Tibial nerve (tissue), 4 donors: Measurements from ENCODE around the gene KRT222. TPM values are rescaled to one million over a fixed set of nuclear protein-coding genes. Genes with fewer than 3 reads are reported as not detected.

Source experiments
- DNase-seq, 2 donors: peaks; one replicate each; pipeline ENCODE4 v3.0.0-alpha.2; 2019; ENCODE audit warnings: low spot score in 2 of 2
- H3K27ac ChIP-seq, 4 donors: fragments of 200-600 bp; sonication (generic) in 3 of 4; one replicate each; pipeline ENCODE4 v1.5.1; 2017 to 2019; ENCODE audit warnings: mild to moderate bottlenecking in 1 of 4
- H3K27me3 ChIP-seq, 2 donors: fragments of 200-600 bp; sonication (generic) in 1 of 2; one replicate each; pipeline versions ENCODE4 v1.5.1 to v1.6.0; 2017 to 2019
- H3K36me3 ChIP-seq, 3 donors: fragments of 200-600 bp; sonication (generic); one replicate each; pipeline ENCODE4 v1.5.1; 2018 to 2019
- H3K4me1 ChIP-seq, 4 donors: fragments of 200-600 bp; sonication (generic) in 3 of 4; one replicate each; pipeline ENCODE4 v1.5.1; 2017 to 2019
- H3K4me3 ChIP-seq, 4 donors: fragments of 200-600 bp; sonication (generic) in 3 of 4; one replicate each; pipeline ENCODE4 v1.5.1; 2017 to 2019; ENCODE audit warnings: mild to moderate bottlenecking in 1 of 4, moderate library complexity in 1 of 4
- H3K9me3 ChIP-seq, 4 donors: fragments of 200-600 bp; sonication (generic) in 3 of 4; one replicate each; pipeline ENCODE4 v1.5.1; 2017 to 2019
- EP300 ChIP-seq, 2 donors: sonication (generic); formaldehyde crosslinking; IDR thresholded peaks; one replicate each; pipeline ENCODE4 v1.6.1; 2017; ENCODE audit warnings: antibody characterized with exemption in 2 of 2, mild to moderate bottlenecking in 1 of 2
- POLR2A ChIP-seq, 2 donors: fragments of 450-650 bp; IDR thresholded peaks; one replicate each; pipeline ENCODE4 v1.6.1; 2017; ENCODE audit warnings: antibody characterized with exemption in 2 of 2, mild to moderate bottlenecking in 2 of 2, moderate library complexity in 2 of 2
- WGBS, 2 donors: methylation state at CpG; one replicate each; pipeline ENCODE4 v1.1.5; 2018; 5-methylcytosine and 5-hydroxymethylcytosine counted together
- total RNA-seq, 4 donors: library from RNA; depleted of rRNA; stranded (reverse); fragments of >200 nt; gene quantifications; one replicate each; pipeline ENCODE4 v1.1.0, GENCODE V29; 2016
- TF ChIP-seq, protein P1 (sequence below), 5 experiments: fragments of 200-600 bp in 3 of 5; fragments of 450-650 bp in 2 of 5; sonication (generic) in 3 of 5; IDR thresholded peaks; one replicate each; pipeline ENCODE4 v1.5.1; 2016 to 2019; ENCODE audit warnings: antibody characterized with exemption in 5 of 5, mild to moderate bottlenecking in 3 of 5, moderate library complexity in 2 of 5

The KRT222 gene
- total RNA-seq, 4 donors from 2014 or later, result 2.7 to 17.9 (median 7.6) TPM

DNA sequence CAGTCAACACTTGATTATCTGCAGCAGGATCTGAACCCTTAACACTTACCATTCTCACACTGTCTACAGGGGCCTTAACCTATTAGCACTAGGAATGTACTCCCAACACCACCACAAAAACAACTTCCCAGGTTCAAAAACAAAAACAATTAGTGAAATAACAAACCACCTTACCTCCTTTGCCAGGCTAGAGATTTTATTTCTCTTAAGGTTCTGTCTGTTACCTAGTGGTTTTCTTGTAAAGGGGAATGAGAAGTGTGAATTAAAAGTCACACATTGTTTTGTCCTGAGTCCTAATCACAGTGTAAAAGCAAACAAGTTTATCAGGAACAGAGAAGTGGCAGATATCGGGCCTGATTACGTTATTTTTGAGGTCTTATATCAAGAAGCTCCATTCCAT, 27.0 kb downstream of the KRT222 start:
- H3K36me3 ChIP-seq, result peaks cover 7 to 75% (median 17%) of the 10 kb centered on the region in 3 donors
- WGBS, 2 donors, result 87 to 88% methylated on average over 2 of the region's 2 CpGs

GRCh38 chr17:40633871-40634270, 31.1 kb downstream of the KRT222 start:
- TF ChIP-seq EP300 (IDR thresholded peaks at IDR 0.05), result no peak
- TF ChIP-seq POLR2A (IDR thresholded peaks at IDR 0.05), result no peak
- TF ChIP-seq, protein P1, sequence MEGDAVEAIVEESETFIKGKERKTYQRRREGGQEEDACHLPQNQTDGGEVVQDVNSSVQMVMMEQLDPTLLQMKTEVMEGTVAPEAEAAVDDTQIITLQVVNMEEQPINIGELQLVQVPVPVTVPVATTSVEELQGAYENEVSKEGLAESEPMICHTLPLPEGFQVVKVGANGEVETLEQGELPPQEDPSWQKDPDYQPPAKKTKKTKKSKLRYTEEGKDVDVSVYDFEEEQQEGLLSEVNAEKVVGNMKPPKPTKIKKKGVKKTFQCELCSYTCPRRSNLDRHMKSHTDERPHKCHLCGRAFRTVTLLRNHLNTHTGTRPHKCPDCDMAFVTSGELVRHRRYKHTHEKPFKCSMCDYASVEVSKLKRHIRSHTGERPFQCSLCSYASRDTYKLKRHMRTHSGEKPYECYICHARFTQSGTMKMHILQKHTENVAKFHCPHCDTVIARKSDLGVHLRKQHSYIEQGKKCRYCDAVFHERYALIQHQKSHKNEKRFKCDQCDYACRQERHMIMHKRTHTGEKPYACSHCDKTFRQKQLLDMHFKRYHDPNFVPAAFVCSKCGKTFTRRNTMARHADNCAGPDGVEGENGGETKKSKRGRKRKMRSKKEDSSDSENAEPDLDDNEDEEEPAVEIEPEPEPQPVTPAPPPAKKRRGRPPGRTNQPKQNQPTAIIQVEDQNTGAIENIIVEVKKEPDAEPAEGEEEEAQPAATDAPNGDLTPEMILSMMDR (IDR thresholded peaks at IDR 0.05), result no peak
- Histone ChIP-seq H3K9me3 (no peaks in the 10 kb centered on the region), H3K27ac (peak overlapping the region in 1 of 4 donors; percentile 38), H3K4me3 (no peak overlapping the region), H3K4me1 (peaks cover 0 to 17% (median 0%) of the 10 kb centered on the region in 4 donors), H3K27me3 (no peaks in the 10 kb centered on the region), H3K36me3 (peaks cover 7 to 90% (median 31%) of the 10 kb centered on the region in 3 donors)
- 26 to 28% methylated on average over 1 of the region's 1 CpG for WGBS, 2 donors
- no peak for DNase-seq

More for the DNA sequence above, 27.0 kb downstream of the KRT222 start:
- Histone ChIP-seq H3K27me3 (no peaks in the 10 kb centered on the region), H3K4me3 (no peak overlapping the region), H3K27ac (no peak overlapping the region), H3K4me1 (peaks cover 0 to 46% (median 0%) of the 10 kb centered on the region in 4 donors), H3K9me3 (no peaks in the 10 kb centered on the region)
- TF ChIP-seq POLR2A (IDR thresholded peaks at IDR 0.05) (no peak), EP300 (IDR thresholded peaks at IDR 0.05) (no peak)
- TF ChIP-seq, protein P1 (IDR thresholded peaks at IDR 0.05), result no peak
- DNase-seq, result no peak

- peak in 1 of 2 donors; percentile 10 for TF ChIP-seq EP300 (IDR thresholded peaks at IDR 0.05)
- TF ChIP-seq, protein P1 (IDR thresholded peaks at IDR 0.05), result no peak
- no peak for TF ChIP-seq POLR2A (IDR thresholded peaks at IDR 0.05)
- H3K9me3 ChIP-seq, result no peaks in the 10 kb centered on the region
- 62 to 69% methylated on average over 9 of the region's 9 CpGs for WGBS, 2 donors
- H3K36me3 ChIP-seq, result peaks cover 7 to 97% (median 31%) of the 10 kb centered on the region in 3 donors
- no peak for DNase-seq
- H3K4me1 ChIP-seq, result peaks cover 0 to 9% (median 0%) of the 10 kb centered on the region in 4 donors
- peak overlapping the region in 2 of 4 donors; percentile 33 to 38 for H3K27ac ChIP-seq
- no peaks in the 10 kb centered on the region for H3K27me3 ChIP-seq
- no peak overlapping the region for H3K4me3 ChIP-seq
These were observed 32.8 kb downstream of the KRT222 start for GRCh38 chr17:40632216-40632615.

DNA sequence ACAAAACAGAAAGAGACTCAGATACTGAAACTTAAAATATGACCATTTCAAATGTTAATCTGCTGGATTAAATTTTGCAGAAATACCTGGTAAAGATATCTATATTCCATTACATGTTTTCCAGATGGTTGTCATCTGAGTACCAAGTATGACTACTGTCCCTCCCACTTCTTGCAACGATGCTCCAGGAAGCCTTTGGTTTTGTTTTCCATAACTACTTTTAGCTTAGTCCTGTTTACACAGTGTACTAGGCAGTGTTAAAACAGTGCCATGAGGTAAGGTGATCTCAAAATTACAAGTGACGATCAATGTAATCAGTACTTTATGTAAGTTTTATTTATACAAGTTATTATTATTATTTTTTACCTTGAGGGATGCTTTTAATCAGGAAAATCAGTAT, 35.1 kb downstream of the KRT222 start:
- Histone ChIP-seq H3K27me3 (no peaks in the 10 kb centered on the region), H3K9me3 (no peaks in the 10 kb centered on the region), H3K27ac (no peak overlapping the region), H3K36me3 (peaks cover 0 to 77% (median 20%) of the 10 kb centered on the region in 3 donors), H3K4me1 (peaks cover 0 to 13% (median 0%) of the 10 kb centered on the region in 4 donors), H3K4me3 (no peak overlapping the region)
- TF ChIP-seq POLR2A (IDR thresholded peaks at IDR 0.05) (no peak), EP300 (IDR thresholded peaks at IDR 0.05) (no peak)
- TF ChIP-seq, protein P1 (IDR thresholded peaks at IDR 0.05), result no peak
- WGBS, 2 donors, result 47 to 49% methylated on average over 2 of the region's 2 CpGs
- no peak for DNase-seq

GRCh38 chr17:40625311-40625710, 39.7 kb downstream of the KRT222 start:
- no peaks in the 10 kb centered on the region for H3K9me3 ChIP-seq

More at GRCh38 chr17:40625311-40625710, 39.7 kb downstream of the KRT222 start:
- peaks cover 0 to 30% (median 0%) of the 10 kb centered on the region in 4 donors for H3K4me1 ChIP-seq
- no peak overlapping the region for H3K4me3 ChIP-seq
- H3K27me3 ChIP-seq, result no peaks in the 10 kb centered on the region
- no peak for DNase-seq
- peaks cover 0 to 33% (median 4%) of the 10 kb centered on the region in 3 donors for H3K36me3 ChIP-seq
- no peak overlapping the region for H3K27ac ChIP-seq
- TF ChIP-seq EP300 (IDR thresholded peaks at IDR 0.05) (no peak), POLR2A (IDR thresholded peaks at IDR 0.05) (no peak)
- TF ChIP-seq, protein P1 (IDR thresholded peaks at IDR 0.05), result no peak
- WGBS, 2 donors, result 35 to 42% methylated on average over 5 of the region's 5 CpGs
